OCI-LY3 (cell line): ENCODE results near the gene HOXA4.

Experiments used
- H2AFZ ChIP-seq: fragments of 200-600, 300-600 bp; shearing (Covaris generic); 2 replicates; pipeline ENCODE4 v1.6.0; 2014; ENCODE audit warnings: antibody characterized with exemption, low read depth, low read length
- H3K27ac ChIP-seq: fragments of 200-600, 300-600 bp; sonication (generic); 2 replicates; pipeline ENCODE4 v1.5.1; 2014; ENCODE audit warnings: mild to moderate bottlenecking, low read length, moderate library complexity, mixed read lengths
- H3K27me3 ChIP-seq: fragments of 200-600, 300-600 bp; sonication (generic); 2 replicates; pipeline ENCODE4 v1.6.1; 2014; ENCODE audit warnings: low read depth, low read length, mixed read lengths
- H3K36me3 ChIP-seq: fragments of 200-600, 300-600 bp; sonication (generic); replicated peaks from 2 replicates; pipeline ENCODE3; 2014; ENCODE audit warnings: low read depth, low read length, mixed read lengths
- H3K4me1 ChIP-seq: fragments of 300-600, 200-600 bp; sonication (generic); 2 replicates; pipeline ENCODE4 v1.6.1; 2014; ENCODE audit warnings: low read length, mixed read lengths
- H3K4me2 ChIP-seq: fragments of 200-600, 300-600 bp; sonication (generic); 2 replicates; pipeline ENCODE4 v1.6.1; 2014; ENCODE audit warnings: low read length, mixed read lengths
- H3K4me3 ChIP-seq: fragments of 300-600, 200-600 bp; sonication (generic); 2 replicates; pipeline ENCODE4 v1.5.1; 2014; ENCODE audit warnings: antibody characterized with exemption, mild to moderate bottlenecking, low read length, moderate library complexity
- H3K79me2 ChIP-seq: fragments of 300-600, 200-600 bp; shearing (Covaris generic); 2 replicates; pipeline ENCODE4 v1.6.1; 2014; ENCODE audit warnings: mild to moderate bottlenecking, low read length, mixed read lengths
- H3K9ac ChIP-seq: fragments of 300-600, 200-600 bp; shearing (Covaris generic); 2 replicates; pipeline ENCODE4 v1.6.0; 2014; ENCODE audit warnings: mild to moderate bottlenecking, low read length, moderate library complexity
- H3K9me3 ChIP-seq: fragments of 200-600, 300-600 bp; shearing (Covaris generic); 2 replicates; pipeline ENCODE4 v1.6.1; 2014; ENCODE audit warnings: low read length, mixed read lengths; ENCODE audit not compliant: insufficient read depth
- H4K20me1 ChIP-seq: fragments of 200-600, 300-600 bp; sonication (generic); 2 replicates; pipeline ENCODE4 v1.6.1; 2016; ENCODE audit warnings: low read length, mixed read lengths; ENCODE audit not compliant: insufficient read depth
- CTCF ChIP-seq: fragments of 200-600, 300-600 bp; sonication (generic); IDR thresholded peaks from 2 replicates; pipeline ENCODE4 v1.5.1; 2014; ENCODE audit warnings: antibody characterized with exemption, low read length, low read depth
- EZH2phosphoT487 ChIP-seq: fragments of 200-600 bp; shearing (Covaris generic); IDR thresholded peaks from 2 replicates; pipeline ENCODE4 v1.6.1; 2018; ENCODE audit warnings: antibody characterized with exemption, mixed run types, low read depth

Gene HOXA4

GRCh38 chr7:27128776-27129728 lies 1.5 kb downstream of the HOXA4 start:
- no peaks in the 10 kb centered on the region for H4K20me1 ChIP-seq
- H3K27ac ChIP-seq = no peak overlapping the region
- no peak overlapping the region for H3K4me2 ChIP-seq
- H3K79me2 ChIP-seq = no peaks in the 10 kb centered on the region
- peaks cover 2% of the 10 kb centered on the region for H3K4me1 ChIP-seq
- no peaks in the 10 kb centered on the region for H3K36me3 ChIP-seq
- H3K27me3 ChIP-seq = no peaks in the 10 kb centered on the region; the same call in 1 of the 2 replicates
- TF ChIP-seq EZH2phosphoT487 (no peak), CTCF (no peak)
- no peak overlapping the region for H2AFZ ChIP-seq
- H3K9ac ChIP-seq = no peak overlapping the region
- no peaks in the 10 kb centered on the region for H3K9me3 ChIP-seq
- no peak overlapping the region for H3K4me3 ChIP-seq

GRCh38 chr7:27128034-27128433 lies 2.5 kb downstream of the HOXA4 start:
- no peaks in the 10 kb centered on the region for H4K20me1 ChIP-seq
- H3K36me3 ChIP-seq = no peaks in the 10 kb centered on the region
- H2AFZ ChIP-seq = no peak overlapping the region
- H3K9ac ChIP-seq = no peak overlapping the region
- no peak overlapping the region for H3K4me2 ChIP-seq
- no peak overlapping the region for H3K27ac ChIP-seq
- no peak for TF ChIP-seq CTCF
- no peak for TF ChIP-seq EZH2phosphoT487
- H3K9me3 ChIP-seq = no peaks in the 10 kb centered on the region
- no peaks in the 10 kb centered on the region for H3K79me2 ChIP-seq
- H3K4me1 ChIP-seq = no peaks in the 10 kb centered on the region
- no peaks in the 10 kb centered on the region; the same call in 1 of the 2 replicates for H3K27me3 ChIP-seq
- H3K4me3 ChIP-seq = no peak overlapping the region

GRCh38 chr7:27126596-27127327 lies 3.8 kb downstream of the HOXA4 start:
- TF ChIP-seq EZH2phosphoT487 = no peak
- no peak for TF ChIP-seq CTCF
- Histone ChIP-seq H3K27me3 (no peaks in the 10 kb centered on the region; the same call in 1 of the 2 replicates), H3K4me3 (no peak overlapping the region), H2AFZ (no peak overlapping the region), H4K20me1 (no peaks in the 10 kb centered on the region), H3K9ac (no peak overlapping the region), H3K4me1 (no peaks in the 10 kb centered on the region), H3K27ac (no peak overlapping the region), H3K9me3 (no peaks in the 10 kb centered on the region), H3K4me2 (no peak overlapping the region), H3K36me3 (no peaks in the 10 kb centered on the region), H3K79me2 (no peaks in the 10 kb centered on the region)

- H3K4me1 ChIP-seq = no peaks in the 10 kb centered on the region
- no peaks in the 10 kb centered on the region for H4K20me1 ChIP-seq
- no peaks in the 10 kb centered on the region; the same call in 1 of the 2 replicates for H3K27me3 ChIP-seq
- H3K36me3 ChIP-seq = no peaks in the 10 kb centered on the region
- H3K9ac ChIP-seq = no peak overlapping the region
- H3K9me3 ChIP-seq = no peaks in the 10 kb centered on the region
- no peak overlapping the region for H2AFZ ChIP-seq
- TF ChIP-seq CTCF = no peak
- TF ChIP-seq EZH2phosphoT487 = no peak
- no peaks in the 10 kb centered on the region for H3K79me2 ChIP-seq
- no peak overlapping the region for H3K4me3 ChIP-seq
- no peak overlapping the region for H3K4me2 ChIP-seq
- no peak overlapping the region for H3K27ac ChIP-seq
Measured at GRCh38 chr7:27125986-27126394, 4.6 kb downstream of the HOXA4 start.
